Stimulated activated CD4-positive, alpha-beta T cell treated with anti-CD3 and anti-CD28 coated beads, TNF-alpha, amount 100 ng/mL, for 24 hours (primary cell): ENCODE measurements around the gene CD28.
"Not testable (repeated sequence)": the region's sequence is repeated elsewhere in the genome, so short reads cannot be mapped to it uniquely, and the experiment has no call there.

Source experiments
- DNase-seq, 3 experiments: peaks; one replicate each; pipeline ENCODE4 v3.0.0-alpha.2; 2020; ENCODE audit warnings: low read depth in 3 of 3

CD28 gene

DNA sequence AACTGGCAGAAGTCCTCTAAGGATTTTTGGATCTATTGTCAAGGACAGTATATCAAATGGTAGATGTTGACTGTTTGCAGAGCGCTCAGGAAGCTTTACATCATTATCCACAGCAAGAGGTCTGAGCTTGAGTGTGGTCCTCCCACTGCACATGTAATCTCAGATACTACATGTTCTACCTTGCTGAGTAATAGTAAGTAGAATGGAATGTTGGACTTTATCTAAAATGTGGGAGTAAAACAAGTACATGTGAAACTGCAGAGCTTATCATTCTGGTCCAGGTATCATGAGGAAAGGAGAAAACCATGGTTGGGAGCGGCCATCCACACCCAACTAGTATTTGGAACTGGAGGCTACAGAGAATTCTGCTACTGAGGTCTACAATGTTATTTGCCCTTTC lies 19.3 kb upstream of the CD28 start:
- DNase-seq: no peak

DNA sequence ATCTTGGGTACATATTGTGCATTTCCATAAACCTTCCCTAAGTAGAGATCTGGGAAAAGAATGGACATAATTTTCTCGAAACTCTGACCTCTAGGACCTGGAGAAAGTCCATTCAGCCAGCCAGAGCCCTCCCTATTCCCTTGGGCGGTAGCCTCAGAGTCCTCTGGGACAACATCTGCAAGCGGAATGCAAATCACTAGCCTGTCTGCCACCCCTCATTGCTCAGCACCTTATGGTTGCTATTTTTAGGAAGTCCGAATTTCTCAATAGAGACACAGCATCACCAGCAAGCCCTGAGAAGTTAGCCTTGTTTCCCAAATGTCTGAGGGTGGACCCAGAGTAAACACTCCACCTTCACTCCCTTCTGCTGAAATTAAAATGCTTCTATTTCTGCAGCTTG lies 17.6 kb upstream of the CD28 start:
- no peak for DNase-seq

DNA sequence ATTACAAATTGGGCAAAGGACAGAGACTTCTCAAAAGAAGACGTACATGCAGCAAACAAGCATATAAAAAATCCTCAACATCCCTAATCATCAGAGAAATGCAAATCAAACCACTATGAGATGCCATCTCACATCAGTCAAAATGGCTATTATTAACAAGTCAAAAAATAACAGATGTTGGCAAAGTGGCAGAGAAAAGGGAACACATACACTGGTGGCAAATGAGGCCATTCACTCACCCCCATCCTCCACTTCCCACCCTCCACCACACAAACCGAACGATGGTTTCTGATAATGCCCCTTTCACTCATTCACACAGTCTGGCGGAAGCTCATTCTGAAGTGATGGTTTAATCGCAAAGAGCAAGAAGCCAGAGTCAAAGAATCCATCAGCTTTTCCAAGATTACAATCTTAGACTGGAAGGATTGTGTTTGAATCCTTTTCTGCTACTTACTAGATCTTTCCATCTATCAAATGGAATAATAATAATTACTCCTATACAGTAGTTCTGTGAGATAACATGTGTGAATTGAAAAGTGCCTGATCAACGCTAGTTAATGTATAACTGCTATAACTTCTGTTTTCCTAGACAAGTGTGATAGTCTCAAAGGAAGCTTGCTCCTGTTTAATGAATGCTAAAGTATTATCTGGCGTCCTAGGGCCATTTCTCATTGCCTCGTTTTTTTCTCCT lies 16.9 kb upstream of the CD28 start:
- no peak for DNase-seq

DNA sequence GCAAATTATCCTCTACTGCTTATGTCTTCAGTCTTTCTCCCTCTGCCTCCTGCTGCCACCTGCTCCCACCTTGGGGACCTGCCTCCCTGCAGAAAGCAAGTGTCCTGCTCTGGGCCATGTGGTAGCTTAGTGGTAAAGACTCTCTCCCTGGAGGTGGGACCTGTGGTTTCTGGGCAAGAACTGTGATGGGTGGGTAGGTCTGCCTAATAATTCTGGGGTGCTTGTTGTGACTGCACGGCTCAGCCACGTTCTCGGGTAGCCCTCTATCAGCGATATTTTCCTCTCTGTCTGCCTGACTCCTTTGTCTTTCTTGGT lies 16.4 kb upstream of the CD28 start:
- no peak for DNase-seq

DNA sequence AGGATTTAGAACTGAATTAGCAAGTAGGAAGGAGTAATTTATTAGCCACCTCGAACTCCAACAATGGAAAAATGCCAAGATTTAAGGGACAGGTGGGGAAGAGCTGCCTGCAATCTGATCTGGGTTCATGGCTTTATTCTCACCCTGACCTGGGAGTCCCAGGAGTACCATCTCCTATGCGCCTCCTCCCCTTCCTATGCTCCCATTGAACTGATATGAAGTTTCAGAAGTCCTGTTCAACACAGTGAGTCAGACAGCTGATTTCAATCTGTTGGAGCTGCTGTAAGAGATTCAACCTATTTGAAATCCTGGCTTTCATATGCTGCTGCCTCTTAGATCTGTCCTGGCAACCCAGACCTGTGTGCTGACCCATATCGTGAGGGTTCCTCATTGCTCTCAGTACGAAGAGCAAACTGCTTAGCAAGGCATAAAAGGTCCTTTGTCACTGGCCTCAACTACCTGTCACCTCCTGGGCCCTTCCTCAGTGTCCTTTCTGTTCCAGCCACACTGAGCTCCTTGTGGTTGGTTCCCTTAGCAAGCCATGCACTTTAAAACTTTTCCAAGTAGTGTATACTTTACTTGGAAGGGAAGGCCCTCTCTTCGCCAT lies 15.9 kb upstream of the CD28 start:
- no peak for DNase-seq

DNA sequence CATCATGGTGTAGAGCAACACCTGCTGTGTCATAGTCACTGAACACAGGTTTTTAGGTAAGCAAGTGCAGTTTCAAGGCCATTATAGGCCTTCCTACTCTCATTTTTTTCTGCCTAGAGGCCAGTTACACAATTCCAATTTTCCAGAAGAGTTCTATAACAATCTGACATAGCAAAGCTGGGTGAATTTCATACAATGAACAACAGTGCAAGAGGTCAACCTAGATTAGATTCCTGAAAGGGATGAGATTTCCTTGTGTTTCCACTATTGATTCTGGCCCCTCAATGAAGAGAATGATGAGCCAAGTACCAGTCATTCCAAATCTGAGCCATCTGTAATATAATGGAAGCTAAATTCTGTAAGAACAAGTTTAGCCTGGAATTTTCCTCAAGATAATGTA lies 15.3 kb upstream of the CD28 start:
- no peak for DNase-seq

DNA sequence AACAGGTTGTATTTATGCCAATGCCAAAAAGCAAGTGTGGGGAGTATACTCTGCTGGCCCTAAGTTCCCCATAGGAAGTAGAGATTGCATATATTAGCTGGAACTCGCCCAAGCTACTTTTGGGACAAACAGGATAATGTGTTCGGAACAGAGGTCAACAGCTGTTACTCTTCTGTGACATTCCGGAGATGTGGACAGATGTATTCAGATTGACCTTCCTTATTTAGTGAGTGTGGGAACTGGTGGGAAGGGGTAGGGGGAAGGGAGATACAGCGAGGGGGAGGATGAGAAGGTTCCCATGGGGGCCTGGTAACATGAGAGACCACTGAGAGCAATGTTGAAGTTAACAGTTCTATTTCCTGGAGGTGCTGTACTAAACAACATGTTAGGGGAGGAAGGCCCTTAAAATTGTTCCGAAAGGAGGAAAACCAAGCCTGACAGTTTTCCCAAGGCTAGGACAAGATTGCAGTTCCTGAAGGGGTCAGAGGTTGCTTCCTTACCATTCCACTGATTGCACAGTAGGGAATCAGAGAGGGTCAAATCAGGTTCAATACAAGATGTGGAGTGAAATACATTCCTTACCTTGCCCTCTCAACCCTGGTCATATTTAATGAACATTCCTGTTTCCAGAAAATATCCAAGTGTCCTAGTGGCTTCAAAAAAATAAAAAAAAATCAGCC lies 14.3 kb upstream of the CD28 start:
- no peak for DNase-seq

DNA sequence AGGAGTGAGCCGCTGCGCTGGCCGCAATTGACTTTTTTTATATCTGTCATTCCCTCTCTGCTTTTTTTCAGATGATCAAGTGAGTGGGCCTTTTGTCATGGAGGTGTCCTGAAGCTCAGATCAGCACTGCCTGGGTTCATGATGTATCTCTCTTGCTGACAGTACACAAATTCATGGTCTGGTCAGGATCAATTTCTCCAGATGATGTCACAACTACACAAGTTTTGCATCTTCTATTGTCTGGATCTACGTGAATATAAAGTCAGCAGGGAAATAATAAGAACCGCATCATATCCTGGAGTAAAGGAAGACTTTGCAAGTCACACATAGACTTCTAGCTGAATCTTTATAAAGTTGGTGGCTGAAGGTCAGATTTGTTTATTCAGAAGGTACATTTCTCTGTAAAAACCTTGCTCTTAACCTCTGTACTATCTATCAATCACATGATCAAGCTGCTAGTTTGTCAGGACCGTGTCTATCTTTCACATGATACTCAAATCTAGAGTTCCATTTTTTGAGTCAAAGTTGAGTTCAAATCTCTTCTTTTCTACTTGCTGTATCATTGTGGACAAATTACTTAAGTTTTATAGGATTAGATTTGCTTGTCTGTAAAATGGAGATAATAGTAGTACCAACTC lies 13.1 kb upstream of the CD28 start:
- no peak for DNase-seq

DNA sequence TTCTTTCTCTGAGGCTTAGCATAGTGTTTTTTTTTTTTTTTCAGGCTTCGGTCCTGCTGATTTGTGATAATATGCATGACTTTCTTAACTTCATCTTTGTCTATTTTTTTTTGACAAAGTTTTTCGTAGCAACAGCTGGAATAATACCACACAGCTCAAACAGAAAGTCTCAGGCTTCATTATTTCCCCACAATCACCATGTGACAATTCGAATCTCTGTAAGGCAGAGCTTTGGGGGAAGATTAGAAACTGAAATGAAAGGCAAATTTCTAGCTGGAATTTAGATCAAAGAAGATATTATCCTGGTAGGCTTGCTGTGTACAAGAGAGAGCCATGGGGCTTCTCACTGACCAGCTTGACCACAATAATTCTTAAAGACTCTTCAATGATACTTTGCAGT lies 12.2 kb upstream of the CD28 start:
- no peak for DNase-seq

DNA sequence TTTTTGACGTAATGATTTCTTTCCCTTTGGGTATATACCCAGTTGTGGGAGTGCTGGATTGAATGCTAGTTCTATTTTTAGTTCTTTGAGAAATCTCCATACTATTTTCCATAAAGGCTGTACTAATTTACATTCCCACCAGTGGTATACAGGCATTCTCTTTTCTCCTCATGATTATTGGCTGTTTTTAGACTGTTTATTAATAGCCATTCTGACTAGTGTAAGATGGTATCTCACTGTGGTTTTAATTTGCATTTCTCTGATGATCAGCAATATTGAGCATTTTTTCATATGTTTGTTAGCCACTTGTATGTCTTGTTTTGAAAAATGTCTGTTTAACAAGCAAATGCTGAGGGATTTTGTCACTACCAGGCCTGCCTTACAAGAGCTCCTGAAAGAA lies 9.2 kb upstream of the CD28 start:
- DNase-seq: no peak

DNA sequence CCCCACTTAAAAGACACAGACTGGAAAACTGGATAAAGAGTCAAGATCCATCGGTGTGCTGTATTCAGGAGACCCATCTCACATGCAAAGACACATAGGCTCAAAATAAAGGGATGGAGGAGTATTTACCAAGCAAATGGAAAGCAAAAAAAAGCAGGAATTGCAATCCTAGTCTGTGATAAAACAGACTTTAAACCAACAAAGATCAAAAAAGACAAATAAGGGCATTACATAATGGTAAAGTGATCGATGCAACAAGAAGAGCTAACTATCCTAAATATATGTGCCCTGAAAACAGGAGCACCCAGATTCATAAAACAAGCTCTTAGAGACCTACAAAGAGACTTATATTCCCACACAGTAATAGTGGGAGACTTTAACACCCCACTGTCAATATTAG lies 8.7 kb upstream of the CD28 start:
- DNase-seq: not testable (repeated sequence)

DNA sequence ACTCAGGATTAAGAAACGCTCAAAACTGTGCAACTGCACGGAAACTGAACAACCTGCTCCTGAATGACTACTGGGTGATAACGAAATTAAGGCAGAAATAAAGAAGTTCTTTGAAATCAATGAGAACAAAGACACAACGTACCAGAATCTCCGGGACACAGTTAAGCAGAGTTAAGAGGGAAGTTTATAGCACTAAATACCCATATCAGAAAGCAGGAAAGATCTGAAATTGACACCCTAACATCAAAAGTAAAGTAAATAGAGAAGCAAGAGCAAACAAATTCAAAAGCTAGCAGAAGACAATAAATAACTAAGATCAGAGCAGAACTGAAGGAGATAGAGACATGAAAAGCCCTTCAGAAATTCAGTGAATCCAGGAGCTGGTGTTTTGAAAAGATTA lies 8.0 kb upstream of the CD28 start:
- not testable (repeated sequence) for DNase-seq

DNA sequence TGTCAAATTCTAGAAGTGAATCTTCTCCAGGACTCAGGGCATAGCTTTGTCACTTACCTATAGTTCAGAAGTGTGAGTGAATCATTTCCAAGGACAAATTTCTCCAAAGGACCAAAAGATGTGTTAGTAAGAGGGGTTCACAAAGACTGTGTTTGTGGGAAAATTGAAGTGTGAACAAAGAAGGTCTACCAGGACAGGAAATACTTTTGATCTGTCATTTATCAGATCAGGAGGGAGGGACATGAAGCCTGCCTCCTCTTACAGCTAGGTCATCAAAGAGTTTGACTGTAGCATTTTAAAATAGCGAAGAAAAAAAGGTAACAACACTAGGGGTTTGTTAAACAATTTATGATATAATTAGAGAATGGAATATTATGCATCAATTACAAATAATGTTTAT lies 2.0 kb upstream of the CD28 start:
- no peak for DNase-seq

DNA sequence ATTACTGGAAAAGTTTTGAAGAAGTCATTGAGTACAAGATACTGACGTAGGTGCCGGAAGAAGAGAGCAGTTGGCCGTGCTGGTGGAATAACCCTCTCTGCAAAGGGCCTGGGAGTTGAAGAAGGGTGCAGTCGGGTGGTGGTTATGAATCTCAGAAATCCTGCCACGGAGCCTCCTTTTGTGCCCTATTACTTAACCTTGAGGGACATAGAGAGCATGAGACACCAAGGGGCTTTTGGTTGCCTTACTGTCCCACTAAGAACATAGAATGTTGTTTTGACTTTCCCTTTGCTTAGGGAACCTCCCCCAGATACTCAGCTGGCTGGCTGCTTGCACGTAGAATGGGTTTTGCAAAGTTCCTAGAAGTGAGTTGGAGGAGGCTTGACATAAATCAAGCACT lies 1.3 kb upstream of the CD28 start:
- peak in 2 of 3 experiments; percentile 23 to 31 for DNase-seq

DNA sequence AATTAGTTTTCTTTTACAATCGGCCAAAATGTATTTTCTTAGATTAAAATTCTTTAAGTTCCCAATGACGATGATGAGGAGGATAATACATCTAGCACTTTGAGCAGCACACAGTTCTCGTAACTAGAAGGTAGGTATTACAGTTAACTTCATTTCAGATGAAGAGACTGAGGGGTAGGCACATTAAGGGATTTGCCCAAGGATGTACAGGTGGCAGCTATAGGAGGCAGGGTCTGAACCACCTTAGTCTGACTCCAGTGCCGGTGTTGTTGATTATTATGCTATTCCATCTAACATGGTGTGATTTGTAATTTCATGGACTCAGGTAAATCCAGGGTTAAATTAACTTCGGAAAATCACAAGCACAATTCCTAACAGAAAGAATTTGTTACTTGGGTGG lies 1.1 kb downstream of the CD28 start:
- no peak for DNase-seq

DNA sequence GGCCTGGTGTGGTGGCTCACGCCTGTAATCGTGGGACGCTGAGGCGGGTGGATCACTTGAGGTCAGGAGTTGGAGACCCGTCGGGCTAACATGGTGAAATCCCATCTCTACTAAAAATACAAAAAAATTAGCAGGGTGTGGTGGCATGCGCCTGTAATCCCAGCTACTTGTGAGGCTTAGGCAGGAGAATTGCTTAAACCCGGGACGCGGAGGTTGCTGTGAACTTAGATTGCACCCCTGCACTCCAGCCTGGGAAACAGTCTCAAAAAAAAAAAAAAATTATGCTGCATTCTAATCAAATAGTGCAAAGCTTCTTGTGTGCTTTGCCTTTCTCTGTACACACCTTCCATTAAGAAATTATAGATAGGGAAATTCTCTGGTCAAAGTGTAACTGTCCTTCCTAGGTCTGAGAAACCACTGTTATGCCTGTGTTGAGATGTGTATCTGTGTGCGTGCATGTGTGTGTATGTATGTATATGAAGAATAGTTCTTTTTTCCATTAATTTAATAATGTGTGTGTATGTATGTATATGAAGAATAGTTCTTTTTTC lies 2.5 kb downstream of the CD28 start:
- DNase-seq: no peak

DNA sequence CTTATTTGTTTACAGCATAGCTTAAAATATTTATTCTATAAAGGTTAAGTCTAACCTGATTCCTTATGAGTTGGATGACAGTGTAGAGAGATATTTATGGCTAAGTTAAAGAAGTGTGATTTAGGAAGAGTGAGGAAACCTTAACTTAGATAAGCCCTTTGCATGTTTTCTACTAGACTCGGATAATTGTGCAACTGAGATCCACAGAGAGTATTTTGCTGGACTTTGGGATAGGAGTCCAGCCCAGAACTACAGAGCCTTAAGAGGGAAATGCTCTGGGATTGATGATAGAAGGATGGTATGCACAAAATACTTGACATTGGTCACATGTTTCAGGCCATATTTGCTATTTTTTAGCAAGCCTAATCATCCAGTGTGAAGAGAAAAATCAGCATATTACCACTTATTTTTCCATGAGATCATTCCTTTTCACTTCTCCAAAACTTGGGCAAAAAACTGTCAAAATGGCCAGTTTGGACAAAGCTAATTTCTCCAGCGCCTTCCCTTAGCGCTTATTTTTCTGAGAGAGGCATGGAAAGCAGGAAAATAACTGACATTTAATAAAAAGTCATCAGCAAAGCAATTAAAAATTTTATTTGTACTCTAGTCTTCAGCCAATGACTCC lies 3.1 kb downstream of the CD28 start:
- DNase-seq: no peak

DNA sequence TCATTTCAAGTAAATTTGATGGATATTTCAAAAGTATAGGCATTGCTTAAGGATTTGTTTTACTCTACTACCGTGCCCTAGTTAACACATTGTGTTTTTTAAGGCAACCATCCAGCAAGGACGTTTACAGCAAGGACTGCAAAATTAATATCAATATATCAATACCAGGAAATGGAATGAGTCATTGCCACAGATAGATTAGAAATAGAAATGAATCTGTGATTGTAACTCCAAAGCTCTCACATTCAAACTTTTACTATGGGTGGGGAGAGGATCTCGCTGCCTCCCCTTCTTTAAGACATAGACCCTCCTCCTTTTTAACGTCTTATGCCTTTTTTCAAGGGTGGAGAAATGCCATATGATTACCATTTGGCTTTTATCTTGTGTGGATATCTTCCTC lies 3.8 kb downstream of the CD28 start:
- no peak for DNase-seq

DNA sequence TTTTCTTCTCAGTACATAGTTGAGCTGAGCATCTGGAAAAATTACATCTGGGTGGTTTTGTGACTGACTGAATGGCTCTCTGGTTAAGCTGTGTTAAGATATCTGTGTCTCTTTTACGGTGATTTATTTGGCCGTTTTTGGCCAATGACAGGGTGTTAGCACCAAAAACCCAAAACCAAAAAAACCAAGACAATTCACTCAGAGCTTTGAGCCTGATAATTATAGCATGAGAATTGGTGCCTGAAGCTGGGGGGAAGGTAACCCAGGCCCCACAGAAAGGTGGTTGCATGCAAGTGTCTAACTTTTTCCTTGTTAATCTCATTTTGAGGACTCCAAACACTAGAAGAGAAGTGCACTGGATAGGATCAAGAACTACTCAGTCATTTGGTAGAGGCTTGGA lies 4.5 kb downstream of the CD28 start:
- DNase-seq: no peak

DNA sequence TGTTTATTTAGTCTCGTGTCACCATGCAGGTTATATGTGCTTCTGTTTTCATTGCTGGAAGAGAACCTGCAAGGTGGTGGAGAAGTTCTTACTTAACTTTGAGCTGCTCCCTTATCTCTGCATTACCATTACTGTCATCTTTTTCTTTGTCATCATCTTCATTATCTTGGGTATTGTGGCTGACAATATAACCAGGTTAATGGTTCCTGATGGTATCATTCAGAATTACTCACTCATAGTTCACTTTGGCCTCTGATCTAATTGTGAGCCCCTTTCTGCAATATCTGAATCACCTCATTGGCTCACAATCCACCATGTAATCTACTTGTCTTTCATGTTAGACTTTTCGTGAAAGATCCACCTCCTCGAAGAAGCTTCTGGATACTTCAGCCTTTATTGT lies 5.0 kb downstream of the CD28 start:
- DNase-seq: no peak

DNA sequence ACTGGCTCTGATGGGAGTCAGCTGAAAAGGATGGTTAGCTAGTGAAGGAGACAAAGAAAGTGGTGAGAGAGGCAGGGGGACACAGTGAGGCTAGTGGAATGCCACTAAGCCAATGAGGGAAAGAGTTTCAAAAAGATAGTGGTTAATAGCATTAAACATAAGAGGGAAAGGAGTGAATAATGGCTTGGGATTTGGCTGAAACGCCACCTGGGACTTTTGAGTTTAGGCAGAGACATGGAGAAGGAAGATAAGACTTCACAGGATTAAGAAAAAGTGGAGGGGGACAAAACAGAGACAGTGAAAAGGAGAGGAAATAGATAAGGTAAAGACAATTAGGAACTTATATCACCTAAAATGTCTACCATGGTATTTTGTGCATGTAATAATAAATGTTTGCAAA lies 6.9 kb downstream of the CD28 start:
- DNase-seq: no peak

DNA sequence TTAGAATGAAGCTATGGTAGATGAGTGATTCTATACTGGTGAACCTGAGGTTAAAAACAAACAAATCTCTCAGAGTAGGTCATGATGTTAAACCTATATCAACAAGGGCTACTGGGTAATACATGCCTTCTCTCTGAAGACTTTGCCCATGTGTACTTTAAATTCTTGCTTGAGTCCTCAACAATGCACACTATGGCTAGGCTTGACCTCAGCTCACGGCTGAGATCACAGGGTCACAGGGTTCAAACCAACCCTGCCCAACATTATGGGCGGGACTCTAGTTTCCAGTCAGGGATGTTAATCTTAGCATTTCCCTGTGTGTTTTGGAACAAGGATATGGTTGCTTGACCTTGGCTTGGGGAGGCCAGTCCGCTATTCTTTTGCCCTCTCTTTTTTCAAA lies 7.7 kb downstream of the CD28 start:
- DNase-seq: no peak
